WTC11 (cell line): ENCODE results near the gene TAS2R7. TPM values are rescaled to one million over a fixed set of nuclear protein-coding genes. Genes with fewer than 3 reads are reported as not detected.

Experiments
- ATAC-seq: fragments of 200-7000 bp; cut with Tn5 transposase; 2 replicates; pipeline ENCODE4 v1.10.0; 2021; ENCODE audit warnings: mild to moderate bottlenecking, moderate library complexity
- CTCF ChIA-PET: fragments of 300-600 bp; sonication (Branson Sonifier 250); formaldehyde crosslinking; loops from one replicate; lab custom pipeline; 2021; ENCODE audit warnings: antibody characterized with exemption; lab: Charles Lee
- POLR2A ChIA-PET: fragments of 350-600 bp; sonication (Branson Sonifier 250); formaldehyde crosslinking; loops from one replicate; lab custom pipeline; 2021; ENCODE audit warnings: antibody characterized with exemption; lab: Charles Lee
- DNase-seq: peaks from one replicate; pipeline ENCODE4 v3.0.0; 2021; ENCODE audit warnings: low spot score
- H3K27ac Mint-ChIP-seq: 2 replicates; pipeline ENCODE4 v1.8.0; 2021; ENCODE audit warnings: mixed read lengths
- H3K27me3 Mint-ChIP-seq: 2 replicates; pipeline ENCODE4 v1.8.0; 2021; ENCODE audit warnings: low read depth, mild to moderate bottlenecking, moderate library complexity, mixed read lengths
- H3K36me3 Mint-ChIP-seq: 2 replicates; pipeline ENCODE4 v1.8.0; 2021; ENCODE audit warnings: mixed read lengths
- H3K4me1 Mint-ChIP-seq: 2 replicates; pipeline ENCODE4 v1.8.0; 2022; ENCODE audit warnings: mixed read lengths
- H3K4me3 Mint-ChIP-seq: 2 replicates; pipeline ENCODE4 v1.8.0; 2021; ENCODE audit warnings: mild to moderate bottlenecking, moderate library complexity, mixed read lengths
- H3K9me3 Mint-ChIP-seq: 2 replicates; pipeline ENCODE4 v1.8.0; 2021; ENCODE audit warnings: mixed read lengths
- FOXP1 ChIP-seq: sonication (generic); formaldehyde crosslinking; IDR thresholded peaks from 2 replicates; pipeline ENCODE4 v1.8.0; 2022; ENCODE audit warnings: missing genetic modification reagents, mild to moderate bottlenecking, moderate library complexity, borderline replicate concordance
- GABPB1 ChIP-seq: sonication (generic); formaldehyde crosslinking; IDR thresholded peaks from 2 replicates; pipeline ENCODE4 v1.8.1; 2023; ENCODE audit warnings: mild to moderate bottlenecking, missing genetic modification reagents
- GRHL2 ChIP-seq: fragments of 250-450 bp; sonication (Bioruptor Pico); IDR thresholded peaks from 2 replicates; pipeline ENCODE4 v1.8.0; 2022; ENCODE audit warnings: mild to moderate bottlenecking, moderate library complexity; ENCODE audit not compliant: insufficient replicate concordance, severe bottlenecking
- HMGA2 ChIP-seq: fragments of 250-450 bp; sonication (Bioruptor Pico); IDR thresholded peaks from 2 replicates; pipeline ENCODE4 v1.4.0; 2021; ENCODE audit warnings: mild to moderate bottlenecking, moderate library complexity
- MXD4 ChIP-seq: fragments of 250-450 bp; sonication (Bioruptor Pico); IDR thresholded peaks from 2 replicates; pipeline ENCODE4 v1.8.0; 2021; ENCODE audit warnings: mild to moderate bottlenecking, moderate library complexity, borderline replicate concordance
- MYBL2 ChIP-seq: sonication (generic); formaldehyde crosslinking; IDR thresholded peaks from 2 replicates; pipeline ENCODE4 v1.8.1; 2023; ENCODE audit warnings: mild to moderate bottlenecking, moderate library complexity, missing genetic modification reagents
- NFE2L1 ChIP-seq: sonication (generic); formaldehyde crosslinking; IDR thresholded peaks from 2 replicates; pipeline ENCODE4 v1.8.1; 2023; ENCODE audit warnings: missing genetic modification reagents
- NR2C2 ChIP-seq: sonication (generic); formaldehyde crosslinking; IDR thresholded peaks from 2 replicates; pipeline ENCODE4 v1.8.0; 2022; ENCODE audit warnings: mild to moderate bottlenecking, missing genetic modification reagents
- SMAD3 ChIP-seq: sonication (generic); formaldehyde crosslinking; IDR thresholded peaks from 2 replicates; pipeline ENCODE4 v1.8.0; 2022; ENCODE audit warnings: missing genetic modification reagents, mild to moderate bottlenecking, borderline replicate concordance
- SOX15 ChIP-seq: fragments of 250-450 bp; sonication (Bioruptor Pico); IDR thresholded peaks from 2 replicates; pipeline ENCODE4 v1.9.0; 2021; ENCODE audit warnings: mild to moderate bottlenecking
- ZNF416 ChIP-seq: fragments of 250-450 bp; sonication (Bioruptor Pico); IDR thresholded peaks from 2 replicates; pipeline ENCODE4 v1.9.0; 2021; ENCODE audit warnings: mild to moderate bottlenecking, inconsistent platforms
- ZNF671 ChIP-seq: fragments of 250-450 bp; sonication (Bioruptor Pico); IDR thresholded peaks from 2 replicates; pipeline ENCODE4 v1.8.0; 2021; ENCODE audit warnings: mild to moderate bottlenecking
- total RNA-seq: library from RNA; stranded (reverse); gene quantifications from 3 replicates; pipeline ENCODE4 v1.2.3, GENCODE V29; 2021
- TF ChIP-seq, protein P1 (sequence below): sonication (generic); formaldehyde crosslinking; IDR thresholded peaks from 2 replicates; pipeline ENCODE4 v1.8.1; 2023; ENCODE audit warnings: mild to moderate bottlenecking, missing genetic modification reagents, moderate library complexity
- TF ChIP-seq, protein P2 (sequence below): sonication (generic); formaldehyde crosslinking; IDR thresholded peaks from 2 replicates; pipeline ENCODE4 v1.8.0; 2022; ENCODE audit warnings: mild to moderate bottlenecking, missing genetic modification reagents
- TF ChIP-seq, protein P3 (sequence below): sonication (generic); formaldehyde crosslinking; IDR thresholded peaks from 2 replicates; pipeline ENCODE4 v1.8.1; 2022; ENCODE audit warnings: low read depth, missing genetic modification reagents, borderline replicate concordance
- TF ChIP-seq, protein P4 (sequence below): sonication (generic); formaldehyde crosslinking; IDR thresholded peaks from 2 replicates; pipeline ENCODE4 v1.8.0; 2022; ENCODE audit warnings: mild to moderate bottlenecking, missing genetic modification reagents
- TF ChIP-seq, protein P5 (sequence below): fragments of 250-450 bp; sonication (Bioruptor Pico); IDR thresholded peaks from 2 replicates; pipeline ENCODE4 v1.9.0; 2021; ENCODE audit warnings: mild to moderate bottlenecking

Gene TAS2R7
- total RNA-seq, 1 experiment from 2014 or later: not detected

DNA sequence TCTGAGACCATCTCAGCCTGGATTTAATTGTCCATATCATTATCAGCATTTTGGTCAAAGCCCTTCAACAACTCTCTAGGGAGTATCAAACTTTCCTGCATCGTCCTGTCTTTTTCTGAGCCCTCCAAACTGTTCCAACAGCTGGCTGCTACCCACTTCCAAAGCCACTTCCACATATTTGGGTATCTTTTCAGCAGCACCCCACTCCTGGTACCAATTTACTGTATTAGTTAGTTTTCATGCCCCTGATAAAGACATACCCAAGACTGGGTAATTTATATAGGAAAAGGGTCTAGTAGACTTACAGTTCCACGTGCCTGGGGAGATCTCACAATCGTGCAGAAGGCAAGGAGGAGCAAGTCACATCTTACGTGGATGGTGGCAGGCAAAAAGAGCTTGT is 46.2 kb downstream of the TAS2R7 start (continued):
- TF ChIP-seq SOX15 (CRISPR knock-in tag) (no peak), ZNF416 (CRISPR knock-in tag) (no peak), SMAD3 (CRISPR knock-in tag) (no peak), MXD4 (no peak), GABPB1 (no peak), FOXP1 (CRISPR knock-in tag) (no peak), ZNF671 (CRISPR knock-in tag) (no peak), GRHL2 (no peak)
- TF ChIP-seq, protein P1, sequence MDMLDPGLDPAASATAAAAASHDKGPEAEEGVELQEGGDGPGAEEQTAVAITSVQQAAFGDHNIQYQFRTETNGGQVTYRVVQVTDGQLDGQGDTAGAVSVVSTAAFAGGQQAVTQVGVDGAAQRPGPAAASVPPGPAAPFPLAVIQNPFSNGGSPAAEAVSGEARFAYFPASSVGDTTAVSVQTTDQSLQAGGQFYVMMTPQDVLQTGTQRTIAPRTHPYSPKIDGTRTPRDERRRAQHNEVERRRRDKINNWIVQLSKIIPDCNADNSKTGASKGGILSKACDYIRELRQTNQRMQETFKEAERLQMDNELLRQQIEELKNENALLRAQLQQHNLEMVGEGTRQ (CRISPR knock-in tag): no peak
- TF ChIP-seq, protein P2, sequence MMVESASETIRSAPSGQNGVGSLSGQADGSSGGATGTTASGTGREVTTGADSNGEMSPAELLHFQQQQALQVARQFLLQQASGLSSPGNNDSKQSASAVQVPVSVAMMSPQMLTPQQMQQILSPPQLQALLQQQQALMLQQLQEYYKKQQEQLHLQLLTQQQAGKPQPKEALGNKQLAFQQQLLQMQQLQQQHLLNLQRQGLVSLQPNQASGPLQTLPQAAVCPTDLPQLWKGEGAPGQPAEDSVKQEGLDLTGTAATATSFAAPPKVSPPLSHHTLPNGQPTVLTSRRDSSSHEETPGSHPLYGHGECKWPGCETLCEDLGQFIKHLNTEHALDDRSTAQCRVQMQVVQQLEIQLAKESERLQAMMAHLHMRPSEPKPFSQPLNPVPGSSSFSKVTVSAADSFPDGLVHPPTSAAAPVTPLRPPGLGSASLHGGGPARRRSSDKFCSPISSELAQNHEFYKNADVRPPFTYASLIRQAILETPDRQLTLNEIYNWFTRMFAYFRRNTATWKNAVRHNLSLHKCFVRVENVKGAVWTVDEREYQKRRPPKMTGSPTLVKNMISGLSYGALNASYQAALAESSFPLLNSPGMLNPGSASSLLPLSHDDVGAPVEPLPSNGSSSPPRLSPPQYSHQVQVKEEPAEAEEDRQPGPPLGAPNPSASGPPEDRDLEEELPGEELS (CRISPR knock-in tag): no peak
- TF ChIP-seq, protein P3, sequence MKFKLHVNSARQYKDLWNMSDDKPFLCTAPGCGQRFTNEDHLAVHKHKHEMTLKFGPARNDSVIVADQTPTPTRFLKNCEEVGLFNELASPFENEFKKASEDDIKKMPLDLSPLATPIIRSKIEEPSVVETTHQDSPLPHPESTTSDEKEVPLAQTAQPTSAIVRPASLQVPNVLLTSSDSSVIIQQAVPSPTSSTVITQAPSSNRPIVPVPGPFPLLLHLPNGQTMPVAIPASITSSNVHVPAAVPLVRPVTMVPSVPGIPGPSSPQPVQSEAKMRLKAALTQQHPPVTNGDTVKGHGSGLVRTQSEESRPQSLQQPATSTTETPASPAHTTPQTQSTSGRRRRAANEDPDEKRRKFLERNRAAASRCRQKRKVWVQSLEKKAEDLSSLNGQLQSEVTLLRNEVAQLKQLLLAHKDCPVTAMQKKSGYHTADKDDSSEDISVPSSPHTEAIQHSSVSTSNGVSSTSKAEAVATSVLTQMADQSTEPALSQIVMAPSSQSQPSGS (CRISPR knock-in tag): no peak
- TF ChIP-seq, protein P4, sequence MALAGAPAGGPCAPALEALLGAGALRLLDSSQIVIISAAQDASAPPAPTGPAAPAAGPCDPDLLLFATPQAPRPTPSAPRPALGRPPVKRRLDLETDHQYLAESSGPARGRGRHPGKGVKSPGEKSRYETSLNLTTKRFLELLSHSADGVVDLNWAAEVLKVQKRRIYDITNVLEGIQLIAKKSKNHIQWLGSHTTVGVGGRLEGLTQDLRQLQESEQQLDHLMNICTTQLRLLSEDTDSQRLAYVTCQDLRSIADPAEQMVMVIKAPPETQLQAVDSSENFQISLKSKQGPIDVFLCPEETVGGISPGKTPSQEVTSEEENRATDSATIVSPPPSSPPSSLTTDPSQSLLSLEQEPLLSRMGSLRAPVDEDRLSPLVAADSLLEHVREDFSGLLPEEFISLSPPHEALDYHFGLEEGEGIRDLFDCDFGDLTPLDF (CRISPR knock-in tag): no peak

DNA sequence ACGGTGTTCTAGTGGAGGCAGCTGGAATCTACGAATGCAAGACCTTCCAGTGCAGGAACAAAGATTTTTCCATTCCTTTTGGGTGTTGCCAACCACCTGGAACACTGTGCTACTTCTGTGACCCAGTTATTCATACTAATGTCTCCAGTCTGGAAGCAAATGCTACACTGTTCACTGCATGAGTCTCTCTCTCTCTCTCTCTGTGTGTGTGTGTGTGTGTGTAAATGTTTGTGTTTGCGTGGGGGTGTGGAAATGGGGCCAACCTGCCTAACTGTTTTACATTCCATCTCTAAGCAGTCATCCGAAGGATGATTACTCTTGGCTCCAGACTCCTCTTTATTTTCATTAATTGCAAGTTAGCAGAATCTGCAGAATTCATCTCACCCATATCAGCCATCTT is 49.4 kb downstream of the TAS2R7 start:
- no peak overlapping the region for H3K27ac Mint-ChIP-seq
- DNase-seq (no peak), ATAC-seq (no peak)
- no peak overlapping the region for H3K4me3 Mint-ChIP-seq
- ChIA-PET CTCF (no interaction called here), POLR2A (no interaction called here)
- TF ChIP-seq HMGA2 (no peak), NFE2L1 (CRISPR knock-in tag) (no peak), MYBL2 (CRISPR knock-in tag) (no peak), NR2C2 (CRISPR knock-in tag) (no peak)
- TF ChIP-seq, protein P5, sequence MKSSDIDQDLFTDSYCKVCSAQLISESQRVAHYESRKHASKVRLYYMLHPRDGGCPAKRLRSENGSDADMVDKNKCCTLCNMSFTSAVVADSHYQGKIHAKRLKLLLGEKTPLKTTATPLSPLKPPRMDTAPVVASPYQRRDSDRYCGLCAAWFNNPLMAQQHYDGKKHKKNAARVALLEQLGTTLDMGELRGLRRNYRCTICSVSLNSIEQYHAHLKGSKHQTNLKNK: no peak
- H3K36me3 Mint-ChIP-seq: peaks cover 17% of the 10 kb centered on the region
- no peaks in the 10 kb centered on the region for H3K4me1 Mint-ChIP-seq
- H3K27me3 Mint-ChIP-seq: peaks cover 5% of the 10 kb centered on the region; the same call in 1 of the 2 replicates
- H3K9me3 Mint-ChIP-seq: peaks cover 25% of the 10 kb centered on the region

Other genes with a start within 250 kb of the TAS2R7 start
- gene MAGOHB, start 189.0 kb downstream of the TAS2R7 start, total RNA-seq: 36.1 to 37.0 TPM (median 36.8 TPM) in 3 replicates
- 1.6 to 1.9 TPM (median 1.6 TPM) in 3 replicates for gene STYK1, start 128.6 kb downstream of the TAS2R7 start, total RNA-seq
- gene YBX3, start 79.3 kb downstream of the TAS2R7 start, total RNA-seq: 396 to 411 TPM (median 409 TPM) in 3 replicates
- gene TAS2R8, start 4.7 kb upstream of the TAS2R7 start, total RNA-seq: not detected in 3 replicates
- gene TAS2R9, start 7.5 kb upstream of the TAS2R7 start, total RNA-seq: not detected in 3 replicates
- not detected in 3 replicates for gene TAS2R10, start 23.7 kb upstream of the TAS2R7 start, total RNA-seq
- 0.87 to 2.7 TPM (median 1.6 TPM) in 3 replicates for gene PRR4, start 46.8 kb upstream of the TAS2R7 start, total RNA-seq
- gene PRH1, start 81.6 kb upstream of the TAS2R7 start, total RNA-seq: 6.7 to 15.1 TPM (median 8.1 TPM) in 3 replicates
- 0.37 to 0.62 TPM (median 0.37 TPM) in 3 replicates for gene TAS2R13, start 106.9 kb upstream of the TAS2R7 start, total RNA-seq
- gene PRH2, start 126.6 kb upstream of the TAS2R7 start, total RNA-seq: 0.52 TPM in 1 of 3 replicates, not detected in the others
- 1.1 to 1.3 TPM (median 1.1 TPM) in 3 replicates for gene TAS2R14, start 136.6 kb upstream of the TAS2R7 start, total RNA-seq
- 0.25 to 0.73 TPM (median 0.59 TPM) in 3 replicates for gene TAS2R50, start 184.3 kb upstream of the TAS2R7 start, total RNA-seq
- 0.73 to 0.81 TPM (median 0.73 TPM) in 3 replicates for gene TAS2R20, start 195.7 kb upstream of the TAS2R7 start, total RNA-seq
- 1.0 to 1.4 TPM (median 1.1 TPM) in 3 replicates for gene TAS2R19, start 220.0 kb upstream of the TAS2R7 start, total RNA-seq
- 1.2 to 2.0 TPM (median 1.9 TPM) in 3 replicates for gene TAS2R31, start 228.8 kb upstream of the TAS2R7 start, total RNA-seq